ELR (cell line): ENCODE measurements around the gene DDX21.

ENCODE experiments used
- DNase-seq: peaks from one replicate; pipeline ENCODE4 v3.0.0-alpha.2; 2015; ENCODE audit warnings: low read depth

The DDX21 gene

DNA sequence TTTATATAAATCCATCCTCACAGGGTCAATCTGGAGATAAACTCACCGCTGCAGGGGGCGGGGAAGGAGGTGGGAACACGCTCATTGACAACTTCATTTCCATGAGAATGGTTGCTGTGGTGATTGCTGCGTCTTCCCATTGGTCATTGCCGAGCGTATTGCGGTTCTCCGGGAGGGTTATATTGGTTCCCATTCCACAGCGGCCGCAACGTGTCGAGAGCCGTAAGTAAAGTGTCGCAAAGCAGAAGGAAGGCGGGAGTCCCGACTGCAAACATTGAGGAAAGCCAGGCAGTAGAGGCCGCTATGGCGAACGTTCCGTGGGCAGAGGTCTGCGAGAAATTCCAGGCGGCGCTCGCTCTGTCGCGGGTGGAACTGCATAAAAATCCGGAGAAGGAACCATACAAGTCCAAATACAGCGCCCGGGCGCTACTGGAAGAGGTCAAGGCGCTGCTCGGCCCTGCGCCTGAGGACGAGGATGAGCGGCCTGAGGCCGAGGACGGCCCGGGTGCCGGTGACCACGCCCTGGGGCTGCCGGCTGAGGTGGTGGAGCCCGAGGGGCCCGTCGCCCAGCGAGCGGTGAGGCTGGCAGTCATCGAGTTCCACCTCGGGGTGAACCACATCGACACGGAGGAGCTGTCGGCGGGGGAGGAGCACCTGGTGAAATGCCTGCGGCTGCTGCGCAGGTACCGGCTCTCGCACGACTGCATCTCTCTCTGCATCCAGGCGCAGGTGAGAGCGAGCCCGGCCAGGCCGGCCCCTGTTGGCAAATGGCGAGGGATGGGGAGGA, 32.8 kb downstream of the DDX21 start, which contains the start of gene KIFBP:
KIFBP (plus strand) TSS at position 274 of the 787 bp plus-strand sequence; CDS start at position 304, 30 bp downstream.
- peak; percentile 98 for DNase-seq

DNA sequence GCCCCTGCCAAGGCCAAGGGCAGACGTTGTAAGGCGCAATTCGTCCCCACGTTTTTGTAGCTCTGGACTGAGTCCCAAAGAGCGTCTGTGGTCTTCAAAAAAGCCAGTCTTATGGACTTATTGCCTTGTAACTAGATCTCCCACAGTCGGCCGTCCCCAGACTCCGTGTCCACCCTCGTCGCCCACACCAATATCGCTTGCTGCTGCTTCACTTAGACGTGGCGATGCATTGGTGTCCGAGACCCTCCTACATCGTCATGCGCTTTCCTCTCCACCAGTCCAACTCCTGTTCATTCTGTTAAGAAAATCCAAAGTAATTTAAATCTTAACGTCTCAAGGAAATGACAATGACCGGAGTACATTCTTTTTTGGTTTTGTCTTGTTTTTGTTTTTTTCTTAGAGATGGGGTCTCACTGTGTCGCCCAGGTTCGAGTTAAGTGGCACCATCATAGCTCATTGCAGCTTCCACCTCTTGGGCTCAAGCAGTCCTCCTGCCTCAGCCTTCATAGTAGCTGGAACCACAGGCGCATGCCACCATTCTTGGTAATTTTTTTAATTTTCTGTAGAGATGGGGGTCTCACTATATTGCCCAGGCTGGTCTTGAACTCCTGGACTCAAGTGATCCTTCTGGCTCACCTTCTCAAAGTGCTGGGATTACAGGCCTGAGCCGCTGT, 33.5 kb downstream of the DDX21 start:
- peak; percentile 39 for DNase-seq

DNA sequence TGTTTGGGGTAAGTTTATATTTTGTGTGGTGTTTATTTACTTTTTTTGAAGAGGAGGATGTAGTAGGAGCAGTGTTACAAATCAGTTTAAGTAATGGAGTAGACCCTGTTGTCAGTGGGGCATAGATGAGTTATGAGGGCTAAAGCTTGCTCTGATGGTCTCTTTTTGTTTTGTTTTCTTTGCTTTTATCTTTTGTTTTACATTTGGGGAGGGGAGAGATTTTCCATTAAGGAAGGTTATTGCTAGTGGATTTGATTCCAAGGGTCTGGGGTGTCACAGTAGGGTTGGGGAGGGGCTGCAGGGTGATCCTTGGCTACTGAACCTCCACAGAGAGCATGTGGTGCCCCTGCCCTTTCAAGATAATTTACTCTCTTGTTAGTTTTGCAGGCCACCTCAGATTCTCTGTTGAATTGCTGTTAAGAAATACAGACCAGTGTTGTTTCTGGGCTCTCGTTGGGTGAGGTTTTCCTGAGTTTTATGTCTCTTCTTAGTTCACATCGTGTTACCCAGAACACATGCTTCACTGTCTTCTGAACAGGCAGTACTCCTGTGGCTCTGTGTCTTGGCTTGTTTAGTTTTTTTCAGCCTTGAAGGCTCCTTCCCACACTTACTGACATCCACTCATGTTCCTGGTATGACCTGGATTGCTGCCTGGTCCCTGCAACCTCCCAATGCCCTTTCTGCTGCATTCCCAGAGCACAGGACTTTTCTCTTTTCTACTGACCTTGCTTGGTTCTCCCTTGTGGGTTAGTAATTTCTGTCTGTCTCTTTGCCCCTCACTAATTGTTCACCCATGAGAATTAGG, 36.9 kb downstream of the DDX21 start:
- DNase-seq = peak; percentile 84

DNA sequence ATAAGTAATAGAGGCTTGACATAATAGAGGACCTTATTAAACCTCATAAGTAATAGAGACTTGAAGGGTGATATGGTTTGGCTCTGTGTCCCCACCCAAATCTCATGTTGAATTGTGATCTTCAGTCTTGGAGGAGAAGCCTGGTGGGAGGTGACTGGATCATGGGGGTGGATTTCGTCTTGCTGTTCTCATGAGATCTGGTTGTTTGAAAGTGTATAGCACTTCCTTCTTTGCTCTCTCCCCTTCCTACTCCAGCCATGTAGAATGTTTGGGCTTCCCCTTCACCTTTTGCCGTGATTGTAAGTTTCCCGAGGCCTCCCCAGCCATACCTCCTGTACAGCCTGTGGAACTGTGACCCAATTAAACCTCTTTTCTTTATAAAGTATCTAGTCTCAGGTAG, 41.2 kb downstream of the DDX21 start:
- no peak for DNase-seq

DNA sequence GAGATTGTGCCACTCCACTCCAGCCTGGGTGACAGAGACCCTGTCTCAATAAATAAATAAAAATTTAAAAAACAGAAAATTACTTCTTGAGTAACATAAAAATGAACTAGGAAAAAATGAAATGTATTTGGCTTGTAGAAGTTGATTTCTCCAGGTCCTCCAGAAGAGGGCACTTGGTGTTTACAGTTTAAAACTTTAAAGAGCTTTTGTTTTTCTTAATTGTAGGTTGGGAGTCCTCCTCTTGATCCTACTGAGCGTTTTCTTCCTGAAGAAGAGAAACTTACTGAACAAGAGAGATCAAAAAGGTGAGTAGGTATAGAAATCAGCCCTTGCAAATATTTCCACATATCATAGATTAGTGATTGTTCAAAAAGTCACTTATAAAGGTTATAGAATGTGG, 48.9 kb downstream of the DDX21 start:
- peak; percentile 81 for DNase-seq

DNA sequence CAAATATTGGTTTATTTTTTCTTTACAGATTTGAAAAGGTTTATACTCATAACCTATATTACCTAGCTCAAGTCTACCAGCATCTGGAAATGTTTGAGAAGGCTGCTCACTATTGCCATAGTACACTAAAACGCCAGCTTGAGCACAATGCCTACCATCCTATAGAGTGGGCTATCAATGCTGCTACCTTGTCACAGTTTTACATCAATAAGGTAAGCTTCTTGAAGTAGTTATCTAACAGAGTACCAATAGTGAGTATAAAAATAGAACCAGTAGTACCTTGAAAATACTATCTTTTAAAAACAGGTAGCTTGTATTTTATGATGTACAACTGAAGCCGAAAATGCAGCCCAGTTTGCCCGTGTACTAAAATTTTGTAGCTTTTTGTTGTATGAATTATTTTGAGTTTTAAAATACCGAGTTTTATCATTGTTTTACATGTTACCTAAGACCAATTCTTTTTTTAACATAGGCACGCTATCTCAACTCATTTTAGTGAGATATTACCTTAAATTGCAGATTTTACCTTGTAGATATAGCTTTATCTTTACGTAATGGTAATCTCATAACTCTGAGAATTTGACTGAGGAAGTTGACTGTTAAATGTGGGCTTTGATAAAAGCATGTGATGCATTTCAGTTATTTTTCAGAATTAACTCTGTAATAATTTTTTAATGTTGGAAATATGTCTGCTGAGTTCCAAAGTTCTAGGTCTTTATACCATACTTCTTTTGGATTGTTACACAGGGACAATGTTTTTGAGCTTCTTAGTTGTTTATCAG, 49.9 kb downstream of the DDX21 start:
- DNase-seq = no peak

DNA sequence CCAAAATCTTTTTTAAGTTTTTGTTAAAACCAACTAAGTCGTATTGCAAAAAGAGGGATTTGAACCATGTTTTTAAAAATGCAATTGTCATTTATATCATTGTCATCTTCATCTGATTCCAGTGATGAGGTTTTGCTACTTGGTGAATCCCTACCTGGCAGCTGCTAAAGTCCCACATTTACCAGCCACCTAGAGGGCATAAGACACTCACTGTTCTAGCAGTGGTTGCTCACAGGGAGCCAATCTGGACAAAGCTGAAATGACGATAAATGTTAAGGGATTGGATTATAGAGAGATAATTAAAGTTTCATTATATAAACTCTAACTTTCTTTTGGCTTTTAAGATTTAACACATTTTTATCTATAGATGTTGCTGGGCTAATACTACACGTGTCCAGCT, 51.3 kb downstream of the DDX21 start:
- no peak for DNase-seq

DNA sequence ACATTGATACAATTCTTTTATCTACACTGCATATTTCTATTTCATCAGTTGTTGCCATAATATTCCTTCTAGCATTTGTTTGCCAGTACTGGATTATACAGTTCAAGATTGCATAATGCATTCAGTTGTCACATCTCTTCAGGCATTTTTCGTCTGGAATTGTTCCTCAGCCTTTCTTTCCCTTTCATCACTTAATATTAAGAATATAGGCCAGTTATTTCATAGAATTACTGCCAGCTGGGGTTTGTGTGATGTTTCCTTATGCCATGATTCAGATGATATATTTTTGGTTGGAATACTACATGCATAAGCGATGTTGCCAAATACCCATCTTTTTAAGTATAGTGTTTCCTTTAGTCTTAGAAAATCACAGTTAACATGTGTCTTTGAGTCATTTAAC, 53.4 kb downstream of the DDX21 start:
- no peak for DNase-seq

DNA sequence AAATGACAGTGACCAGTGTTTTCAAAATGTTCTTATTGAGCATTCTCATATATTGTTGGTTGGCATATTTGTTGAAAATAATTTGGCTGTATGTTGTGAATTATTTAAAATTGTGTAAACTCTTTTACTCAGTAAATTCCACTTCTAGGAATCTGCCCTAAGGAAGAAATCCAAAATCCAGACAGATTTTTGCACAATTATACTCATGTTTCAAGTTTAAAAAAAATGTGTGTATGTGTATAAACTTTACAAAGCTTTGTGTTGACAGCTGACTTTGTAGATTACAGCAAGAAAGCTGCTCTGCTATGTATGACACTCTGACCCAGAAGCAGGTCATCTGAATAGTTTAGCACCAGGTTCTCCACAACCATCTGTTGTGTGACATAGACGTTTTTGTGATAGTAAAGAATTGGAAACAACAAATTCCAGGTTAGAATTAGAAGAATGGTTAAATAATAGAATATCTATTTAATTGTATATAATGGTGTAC, 54.2 kb downstream of the DDX21 start:
- no peak for DNase-seq

DNA sequence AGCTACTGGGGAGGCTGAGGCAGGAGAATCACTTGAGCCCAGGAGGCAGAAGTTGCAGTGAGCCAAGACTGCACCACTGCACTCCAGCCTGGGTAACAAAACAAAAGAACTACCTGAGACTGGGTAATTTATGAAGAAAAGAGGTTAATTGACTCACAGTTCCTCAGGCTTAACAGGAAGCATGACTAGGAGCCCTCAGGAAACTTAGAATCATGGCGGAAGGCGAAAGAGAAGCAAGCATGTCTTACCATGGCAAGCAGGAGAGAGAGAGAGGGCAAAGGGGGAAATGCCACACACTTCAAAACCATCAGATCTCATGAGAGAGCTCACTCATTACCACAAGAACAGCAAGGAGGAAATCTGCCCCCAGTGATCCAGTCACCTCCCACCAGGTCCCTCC, 56.8 kb downstream of the DDX21 start:
- peak; percentile 57 for DNase-seq

DNA sequence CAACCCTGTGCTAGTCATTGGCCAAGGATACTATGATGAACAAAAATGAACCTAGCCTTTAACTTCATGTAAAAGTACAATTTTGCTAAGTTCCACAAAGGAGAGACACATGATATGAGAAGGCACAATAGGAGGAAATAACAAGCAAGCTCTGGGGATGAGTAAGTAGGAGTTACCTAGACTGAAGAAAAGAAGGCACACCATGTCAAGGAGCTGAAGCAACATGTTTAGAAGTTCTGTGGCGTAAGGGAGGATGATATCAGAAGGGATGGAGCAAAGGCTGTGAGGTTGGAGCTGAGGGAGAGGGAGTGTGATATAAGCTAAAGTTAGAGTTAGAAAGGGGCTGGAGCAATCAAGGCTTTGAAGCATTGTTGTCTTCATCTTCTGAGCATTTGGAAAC, 58.2 kb downstream of the DDX21 start:
- peak; percentile 53 for DNase-seq

DNA sequence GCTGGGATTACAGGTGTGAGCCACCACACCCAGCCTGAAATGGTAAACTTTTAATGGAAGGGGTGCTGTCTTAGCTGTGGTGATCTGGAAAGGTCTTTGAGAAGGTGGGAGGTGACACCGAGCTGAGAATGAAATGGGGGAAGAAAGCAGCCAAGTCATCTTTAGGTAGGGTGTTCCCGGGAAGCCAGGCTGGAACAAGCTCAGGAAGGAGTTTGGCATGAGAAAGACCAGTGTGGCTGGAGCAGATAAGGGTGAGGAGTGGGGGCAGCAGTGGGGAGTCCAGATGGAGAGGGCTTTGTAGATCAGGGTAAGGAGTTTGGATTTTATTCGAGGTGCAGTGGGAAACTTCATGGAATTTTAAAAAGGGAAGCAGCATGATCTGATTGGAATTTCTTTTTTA, 62.6 kb downstream of the DDX21 start:
- no peak for DNase-seq

DNA sequence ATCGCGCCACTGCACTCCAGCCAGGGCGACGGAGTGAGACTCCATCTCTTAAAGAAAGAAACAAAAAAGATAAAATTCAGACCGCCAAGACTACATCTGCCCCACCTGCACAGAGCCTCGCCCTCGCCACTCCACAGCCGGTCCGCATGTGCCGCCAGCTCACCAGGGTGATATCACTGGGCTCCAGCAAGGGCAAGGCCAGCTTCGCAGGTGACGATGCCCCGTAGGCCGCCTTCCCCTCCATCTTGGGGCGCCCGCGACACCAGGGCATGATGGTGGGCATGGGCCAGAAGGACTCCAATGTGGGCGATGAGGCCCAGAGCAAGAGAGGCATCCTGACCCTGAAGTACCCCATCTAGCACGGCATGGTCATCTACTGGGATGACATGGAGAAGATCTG, 66.6 kb downstream of the DDX21 start:
- DNase-seq = no peak

DNA sequence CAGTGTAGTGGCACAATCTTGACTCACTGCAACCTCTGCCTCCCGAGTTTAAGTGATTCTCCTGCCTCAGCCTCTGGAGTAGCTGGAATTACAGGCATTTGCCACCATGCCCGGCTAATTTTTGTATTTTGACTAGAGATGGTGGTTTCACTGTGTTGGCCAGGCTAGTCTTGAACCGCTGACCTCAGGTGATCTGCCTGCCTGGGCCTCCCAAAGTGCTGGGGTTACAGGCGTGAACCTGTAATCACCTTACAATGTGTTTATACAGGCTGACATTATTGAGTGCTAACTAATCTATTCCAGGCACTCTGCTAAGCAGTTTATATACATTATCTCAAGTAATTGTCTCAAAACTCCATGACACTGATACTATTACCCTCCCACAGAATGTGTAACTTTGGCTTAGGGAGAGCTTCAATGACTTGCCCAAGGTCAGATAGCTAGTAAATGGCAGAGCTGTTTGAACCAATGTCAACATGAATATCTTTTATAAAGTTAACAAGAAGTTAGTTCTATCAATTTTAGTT, 69.5 kb downstream of the DDX21 start:
- DNase-seq = no peak

DNA sequence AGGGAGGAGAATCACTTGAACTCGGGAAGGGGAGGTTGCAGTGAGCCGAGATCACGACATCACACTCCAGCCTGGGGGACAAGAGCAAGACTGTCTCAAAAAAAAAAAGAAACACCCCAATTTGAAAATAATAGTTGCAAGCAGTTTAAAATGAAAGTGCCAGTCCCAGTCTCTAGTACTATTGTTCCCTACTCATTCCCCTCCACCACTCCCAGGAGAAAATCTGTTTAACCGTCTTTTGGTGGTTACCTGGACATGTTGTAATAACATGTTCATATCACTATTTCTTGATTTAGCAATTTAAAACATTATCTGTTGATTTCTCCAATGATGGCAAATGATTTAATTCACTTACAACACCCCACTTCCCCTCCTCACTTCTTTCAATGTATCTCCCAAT, 77.3 kb downstream of the DDX21 start:
- no peak for DNase-seq
